K562 (cell line): ENCODE data around the gene CEACAM18. TPM values are rescaled to one million over a fixed set of nuclear protein-coding genes. Genes with fewer than 3 reads are reported as not detected.

Experiments
- CEBPZ ChIP-seq: fragments of 150-350 bp; IDR thresholded peaks from 2 replicates; pipeline ENCODE4 v1.6.1; 2014; ENCODE audit warnings: low read depth, mild to moderate bottlenecking, low read length, borderline replicate concordance
- HINFP ChIP-seq: fragments of 450-650 bp; conservative IDR thresholded peaks from 2 replicates; pipeline ENCODE4 v1.6.1; 2016; ENCODE audit warnings: missing genetic modification characterization, low read depth, mild to moderate bottlenecking, control low read depth, missing compliant biosample characterization
- RBM34 ChIP-seq: fragments of 200-400 bp; formaldehyde crosslinking; IDR thresholded peaks from 2 replicates; pipeline ENCODE4 v1.6.1; 2018; ENCODE audit warnings: low read length, borderline replicate concordance; ENCODE audit not compliant: insufficient read depth
- TCF7L2 ChIP-seq: fragments of 150-350 bp; IDR thresholded peaks from 2 replicates; pipeline ENCODE4 v1.6.1; 2016; ENCODE audit warnings: low read depth, mild to moderate bottlenecking, low read length, moderate library complexity
- TRIM24 ChIP-seq, 2 experiments: fragments of 450-650 bp; IDR thresholded peaks; 2 replicates each; pipeline ENCODE4 v1.6.1; 2016
- ZFPM2 ChIP-seq: fragments of 250-450 bp; sonication (Bioruptor Pico); IDR thresholded peaks from 2 replicates; pipeline ENCODE4 v1.5.1; 2022; ENCODE audit warnings: mild to moderate bottlenecking
- polyA plus RNA-seq, 8 experiments: library from polyadenylated mRNA; depleted of rRNA in 4 of 8; stranded (reverse) in 5 of 8; unstranded in 3 of 8; fragments of >200 nt; fragmentation: Nextera tagmentation in 2 of 8; fragmentation: Illumina TruSeq in 1 of 8; extraction: Ambion mirVana in 2 of 8; extraction: Trizol in 1 of 8; gene quantifications; 2 replicates each; pipeline versions ENCODE4 v1.2.1 to v1.2.3, GENCODE V29; 2011 to 2014; ENCODE audit warnings: inconsistent platforms in 1 of 8, missing spikeins in 1 of 8
- total RNA-seq, 7 experiments: library from RNA; depleted of rRNA in 6 of 7; stranded (reverse); fragments of >200 nt in 6 of 7; fragmentation: Illumina TruSeq in 2 of 7; extraction: Trizol in 2 of 7; gene quantifications; 2 replicates each; pipeline versions ENCODE4 v1.2.1 to v1.2.3, GENCODE V29; 2011 to 2021; ENCODE audit warnings: low replicate concordance in 1 of 7

Gene CEACAM18
- total and polyA plus RNA-seq, 9 of the 15 experiments (the other 6 are each of a cell fraction or from before 2014, with no cell fraction given), result 0.08 to 0.24 (median 0.15) TPM; not detected in 3

GRCh38 chr19:51503896-51504295 lies 25.6 kb downstream of the CEACAM18 start (continued):
- no peak for TF ChIP-seq CEBPZ
- TF ChIP-seq TCF7L2, result no peak
- TF ChIP-seq RBM34, result no peak
- peak in 1 of 2 experiments; percentile 44; a peak in 1 of 4 replicates for TF ChIP-seq TRIM24 (IDR thresholded peaks at IDR 0.05)
- TF ChIP-seq HINFP (tag), result no peak
- TF ChIP-seq ZFPM2 (CRISPR knock-in tag), result no peak
